Heart left ventricle (tissue), 16 donors: ENCODE data around the gene SLC30A4. TPM values are rescaled to one million over a fixed set of nuclear protein-coding genes. Genes with fewer than 3 reads are reported as not detected.

ENCODE experiments used
- ATAC-seq, 4 donors: fragments of 200-7000 bp; cut with Tn5 transposase; one replicate each; pipeline ENCODE4 v1.9.1; 2020 to 2022; ENCODE audit warnings: moderate library complexity in 4 of 4, mild to moderate bottlenecking in 3 of 4, moderate number of reproducible peaks in 1 of 4
- DNase-seq, 5 donors: peaks; one replicate each; pipeline ENCODE4 v3.0.0-alpha.2; 2020
- H3K27ac ChIP-seq, 12 donors: fragments of 200-600 bp; sonication (generic) in 4 of 12; one replicate each; pipeline versions ENCODE4 v1.5.0 to v1.8.0; 2016 to 2022; ENCODE audit warnings: mild to moderate bottlenecking in 2 of 12
- H3K27me3 ChIP-seq, 9 donors: fragments of 200-600 bp; sonication (generic) in 2 of 9; one replicate each; pipeline versions ENCODE4 v1.5.1 to v1.8.0; 2016 to 2022; ENCODE audit warnings: mild to moderate bottlenecking in 3 of 9
- H3K36me3 ChIP-seq, 9 donors: fragments of 200-600 bp; sonication (generic) in 2 of 9; one replicate each; pipeline versions ENCODE4 v1.5.0 to v1.8.0; 2018 to 2022; ENCODE audit warnings: mild to moderate bottlenecking in 2 of 9
- H3K4me1 ChIP-seq, 12 donors: fragments of 200-600 bp; sonication (generic) in 4 of 12; one replicate each; pipeline versions ENCODE4 v1.5.0 to v1.8.0; 2016 to 2022; ENCODE audit warnings: mild to moderate bottlenecking in 3 of 12
- H3K4me3 ChIP-seq, 12 donors: fragments of 200-600 bp; sonication (generic) in 4 of 12; one replicate each; pipeline versions ENCODE4 v1.5.0 to v1.8.0; 2017 to 2022; ENCODE audit warnings: mild to moderate bottlenecking in 9 of 12, moderate library complexity in 4 of 12
- H3K9me3 ChIP-seq, 12 donors: fragments of 200-600 bp; sonication (generic) in 4 of 12; one replicate each; pipeline versions ENCODE4 v1.5.0 to v1.8.0; 2016 to 2022; ENCODE audit warnings: mild to moderate bottlenecking in 1 of 12
- POLR2A ChIP-seq, 2 donors: fragments of 450-650 bp; IDR thresholded peaks; one replicate each; pipeline ENCODE4 v1.6.1; 2017; ENCODE audit warnings: antibody characterized with exemption in 2 of 2, mild to moderate bottlenecking in 2 of 2, moderate library complexity in 2 of 2
- WGBS, 4 donors: extraction: QIAGEN DNeasy Blood & Tissue Kit in 2 of 4; methylation state at CpG; one replicate each; pipeline versions ENCODE4 v1.1.5 to v1.1.7; 2013 to 2018; 5-methylcytosine and 5-hydroxymethylcytosine counted together
- intact Hi-C, 10 donors: fragments of 100-400 bp; cut with DNase I; formaldehyde crosslinking; loops; one replicate each; pipeline versions ENCODE4 v1.11.1 to v1.14.2; 2022
- polyA plus RNA-seq, 2 donors: library from polyadenylated mRNA; stranded (reverse); fragments of 200-250 nt; gene quantifications; one replicate each; pipeline ENCODE4 v1.2.3, GENCODE V29; 2013
- total RNA-seq, 9 donors: library from RNA; depleted of rRNA in 2 of 9; stranded (reverse); fragments of >200 nt in 2 of 9; fragmentation: NEBNext Ultra II Directional in 3 of 9; extraction: Animal tissue kit (Norgen Biotek cat#: 25700) in 3 of 9; gene quantifications; one replicate each; pipeline versions ENCODE4 v1.1.0 to v1.2.4, GENCODE V29; 2016 to 2023
- TF ChIP-seq, protein P1 (sequence below), 12 donors: fragments of 200-600 bp; sonication (generic) in 4 of 12; IDR thresholded peaks; one replicate each; pipeline versions ENCODE4 v1.5.0 to v1.8.0; 2018 to 2022; ENCODE audit warnings: antibody characterized with exemption in 12 of 12, mild to moderate bottlenecking in 5 of 12
- donor health status: ischemic (EF 13 %, LVEDD 7.1; RV severe dilation, severe dysfunction).
- donor health status: healthy with polysubstance abuse.
- donor health status: DM: no; HTN: yes; CAD: no.
- donor health status: DM: no; HTN: no; CAD: no.
- donor health status: ischemic (EF 25% LVEDD 6.9; RV normal size, moderate dysfunction).
- donor health status: ischemic (EF 25% LVEDD 5.7; RV mildly dilated, moderate dysfunction).
- donor health status: healthy.
- donor health status: DM: yes; HTN: yes; CAD: no.
- donor health status: ischemic (EF 35%, LVEDD 5.7; RV mildly dilated, moderate dysfunction).
- donor health status: nonischemic (EF 11% LVEDD 7.7; RV severe dilation, severe dysfunction).
- donor health status: DM: yes; HTN: yes; CAD: no.
- donor health status: PGD.
- donor health status: ischemic (EF 29% LVEDD 5.4; RV normal size, mild dysfunction).
- donor health status: nonischemic (EF 23%, LVEDD 6.1; RV moderate dilation, normal function).

Gene SLC30A4
- total and polyA plus RNA-seq, 11 donors = 1.9 to 4.7 (median 2.9) TPM

DNA sequence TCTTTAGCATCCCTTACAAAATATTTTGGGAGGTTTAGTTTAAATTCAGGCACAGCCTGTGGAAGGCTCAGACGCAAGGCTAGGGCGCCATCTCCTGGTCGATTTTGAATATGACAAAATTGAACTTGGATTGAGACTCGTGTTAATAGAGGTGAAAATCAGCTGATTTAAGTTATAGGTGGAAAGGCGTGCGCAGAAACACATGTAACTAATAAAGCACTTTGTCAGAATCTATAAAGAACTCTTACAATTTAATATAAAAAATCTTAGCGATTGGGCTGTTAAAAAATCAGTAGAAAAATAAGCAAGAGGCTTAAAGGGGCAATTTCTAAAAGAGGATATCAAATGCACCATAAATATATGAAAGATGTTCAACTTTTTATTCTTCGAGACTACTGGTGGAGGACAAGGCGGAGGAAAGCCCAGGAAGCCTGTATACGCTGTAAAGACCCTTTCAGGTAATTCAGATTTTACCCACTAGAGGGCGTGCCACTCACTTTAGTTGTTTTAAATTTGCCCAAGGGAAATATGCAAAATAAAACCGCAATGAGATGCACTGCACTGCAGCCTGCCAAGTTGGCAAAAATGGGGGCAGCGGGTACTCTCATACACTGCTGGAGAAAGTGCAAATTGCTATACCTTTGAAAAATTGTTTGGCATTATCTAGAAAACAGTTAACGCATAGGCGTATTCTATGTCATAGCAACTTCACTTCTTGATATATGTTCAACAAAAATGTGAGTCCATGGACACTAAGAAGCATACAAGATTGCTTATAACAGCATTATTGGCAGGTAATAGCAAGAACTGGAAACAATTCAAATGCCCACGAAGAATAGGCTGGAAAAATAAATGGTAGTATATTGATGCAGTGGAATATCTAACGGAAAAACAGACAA is 64.7 kb downstream of the SLC30A4 start:
- no peaks in the 10 kb centered on the region for H3K36me3 ChIP-seq
- DNase-seq (peak in 4 of 5 donors; percentile 48 to 72 (median 60)), ATAC-seq (peak; percentile 64 to 85 (median 76))
- H3K4me3 ChIP-seq = peak overlapping the region; percentile 5 to 65 (median 54)
- TF ChIP-seq, protein P1, sequence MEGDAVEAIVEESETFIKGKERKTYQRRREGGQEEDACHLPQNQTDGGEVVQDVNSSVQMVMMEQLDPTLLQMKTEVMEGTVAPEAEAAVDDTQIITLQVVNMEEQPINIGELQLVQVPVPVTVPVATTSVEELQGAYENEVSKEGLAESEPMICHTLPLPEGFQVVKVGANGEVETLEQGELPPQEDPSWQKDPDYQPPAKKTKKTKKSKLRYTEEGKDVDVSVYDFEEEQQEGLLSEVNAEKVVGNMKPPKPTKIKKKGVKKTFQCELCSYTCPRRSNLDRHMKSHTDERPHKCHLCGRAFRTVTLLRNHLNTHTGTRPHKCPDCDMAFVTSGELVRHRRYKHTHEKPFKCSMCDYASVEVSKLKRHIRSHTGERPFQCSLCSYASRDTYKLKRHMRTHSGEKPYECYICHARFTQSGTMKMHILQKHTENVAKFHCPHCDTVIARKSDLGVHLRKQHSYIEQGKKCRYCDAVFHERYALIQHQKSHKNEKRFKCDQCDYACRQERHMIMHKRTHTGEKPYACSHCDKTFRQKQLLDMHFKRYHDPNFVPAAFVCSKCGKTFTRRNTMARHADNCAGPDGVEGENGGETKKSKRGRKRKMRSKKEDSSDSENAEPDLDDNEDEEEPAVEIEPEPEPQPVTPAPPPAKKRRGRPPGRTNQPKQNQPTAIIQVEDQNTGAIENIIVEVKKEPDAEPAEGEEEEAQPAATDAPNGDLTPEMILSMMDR (IDR thresholded peaks at IDR 0.05) = peak; percentile 62 to 80 (median 76)
- no peak for TF ChIP-seq POLR2A (IDR thresholded peaks at IDR 0.05)
- peaks cover 0 to 49% (median 0%) of the 10 kb centered on the region in 12 donors for H3K4me1 ChIP-seq
- no peaks in the 10 kb centered on the region for H3K27me3 ChIP-seq
- H3K27ac ChIP-seq = peak overlapping the region in 11 of 12 donors; percentile 44 to 81 (median 69)
- no peaks in the 10 kb centered on the region for H3K9me3 ChIP-seq
- intact Hi-C loops = loop anchor here in 9 of 10 donors (1.0 to 10.0 kb wide), 12 partner anchors 27 to 296 kb away; no protein-coding TSS in a partner anchor
- 0 to 2% (median 1%) methylated on average over 17 of the region's 17 CpGs for WGBS, 4 donors

DNA sequence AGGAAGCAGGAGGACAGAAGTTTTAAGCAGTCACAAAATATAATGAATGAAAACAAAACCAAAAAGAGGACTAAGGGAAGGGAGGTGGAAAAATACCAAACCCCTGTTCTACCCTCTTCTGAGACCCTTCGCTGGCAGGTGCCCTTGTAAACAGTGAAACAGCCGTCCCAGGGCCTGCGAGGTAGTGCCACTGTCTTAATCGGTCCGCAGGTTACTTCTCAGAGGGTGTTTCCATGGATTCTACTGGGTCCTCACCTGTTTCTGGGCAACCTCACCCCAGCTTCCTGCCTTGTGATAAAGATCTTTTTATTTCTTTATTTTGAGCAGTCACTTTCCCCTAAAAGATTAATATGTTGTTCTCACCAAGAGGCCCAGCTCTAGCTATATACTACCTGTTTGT is 65.3 kb downstream of the SLC30A4 start:
- ATAC-seq (no peak), DNase-seq (no peak)
- 38 to 45% (median 40%) methylated on average over 5 of the region's 5 CpGs for WGBS, 4 donors
- no peaks in the 10 kb centered on the region for H3K36me3 ChIP-seq
- TF ChIP-seq POLR2A (IDR thresholded peaks at IDR 0.05) = no peak
- TF ChIP-seq, protein P1 (IDR thresholded peaks at IDR 0.05) = no peak
- H3K9me3 ChIP-seq = no peaks in the 10 kb centered on the region
- H3K4me1 ChIP-seq = peaks cover 0 to 49% (median 0%) of the 10 kb centered on the region in 12 donors
- H3K27me3 ChIP-seq = no peaks in the 10 kb centered on the region
- intact Hi-C loops = loop anchor here in 7 of 10 donors (1.0 to 10.0 kb wide), 9 partner anchors 26 to 295 kb away; no protein-coding TSS in a partner anchor
- peak overlapping the region in 2 of 12 donors; percentile 23 to 81 for H3K27ac ChIP-seq
- H3K4me3 ChIP-seq = peak overlapping the region in 2 of 12 donors; percentile 56

DNA sequence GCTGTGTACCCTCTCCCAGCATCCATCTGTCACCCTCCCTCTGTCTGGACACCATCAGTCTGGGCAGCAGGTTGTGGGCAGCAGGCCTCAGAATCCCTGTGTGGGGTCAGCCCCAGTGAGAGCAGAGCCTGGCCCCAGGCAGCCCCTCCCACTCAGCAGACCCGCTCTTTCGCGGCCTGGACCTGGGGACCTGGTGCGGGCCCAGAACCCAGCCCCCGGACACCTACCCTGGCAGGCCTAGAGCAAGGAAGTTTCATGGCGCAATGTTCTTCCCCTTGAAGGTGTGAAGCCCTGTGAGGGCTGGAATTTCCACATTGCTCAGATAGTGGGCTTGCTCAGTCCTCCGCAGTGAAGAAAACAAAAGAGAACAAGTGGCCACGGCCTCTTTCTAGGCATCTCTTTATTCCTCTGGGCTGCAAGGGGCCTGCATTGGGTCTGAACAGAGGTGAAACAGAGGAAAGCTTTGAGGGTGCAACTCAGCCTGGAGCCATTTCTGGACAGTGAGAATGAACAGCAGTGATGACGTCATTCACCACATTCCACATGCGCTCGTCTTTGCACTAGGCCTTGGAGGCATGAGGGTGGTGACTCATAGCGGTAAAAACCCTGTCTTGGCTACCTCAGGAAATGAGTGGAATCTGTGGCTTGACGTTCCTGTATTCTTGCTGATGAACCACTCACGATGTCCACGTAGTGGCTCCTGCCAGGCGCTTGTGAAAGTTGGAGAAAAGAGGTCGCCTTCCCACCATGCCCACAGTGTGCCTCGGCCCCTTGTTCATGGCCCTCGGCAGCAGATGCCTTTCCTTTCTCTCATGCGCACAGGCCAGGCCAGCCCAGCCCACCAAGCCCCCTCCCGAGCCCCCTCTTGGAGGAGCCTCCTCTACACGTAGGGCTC is 66.1 kb downstream of the SLC30A4 start:
- Histone ChIP-seq H3K9me3 (no peaks in the 10 kb centered on the region), H3K4me1 (peaks cover 0 to 49% (median 0%) of the 10 kb centered on the region in 12 donors), H3K27me3 (no peaks in the 10 kb centered on the region), H3K36me3 (no peaks in the 10 kb centered on the region), H3K4me3 (no peak overlapping the region), H3K27ac (peak overlapping the region in 2 of 12 donors; percentile 48 to 81)
- intact Hi-C loops = loop anchor here in 7 of 10 donors (1.0 to 10.0 kb wide), 9 partner anchors 26 to 294 kb away; no protein-coding TSS in a partner anchor
- peak in 3 of 4 donors; percentile 47 to 67 (median 64) for ATAC-seq
- 65 to 72% (median 70%) methylated on average over 22 of the region's 22 CpGs for WGBS, 4 donors
- DNase-seq = peak in 4 of 5 donors; percentile 26 to 58 (median 48)
- TF ChIP-seq, protein P1 (IDR thresholded peaks at IDR 0.05) = no peak
- no peak for TF ChIP-seq POLR2A (IDR thresholded peaks at IDR 0.05)
